GM19372 (cell line): Measurements from ENCODE around the gene TUBB4A.

Experiments used
- ATAC-seq: cut with Tn5 transposase; IDR thresholded peaks from one replicate; pipeline ENCODE4 v1.9.1; 2021; ENCODE audit warnings: mild to moderate bottlenecking, low read depth, moderate library complexity; ENCODE audit not compliant: unreplicated experiment

The TUBB4A gene

DNA sequence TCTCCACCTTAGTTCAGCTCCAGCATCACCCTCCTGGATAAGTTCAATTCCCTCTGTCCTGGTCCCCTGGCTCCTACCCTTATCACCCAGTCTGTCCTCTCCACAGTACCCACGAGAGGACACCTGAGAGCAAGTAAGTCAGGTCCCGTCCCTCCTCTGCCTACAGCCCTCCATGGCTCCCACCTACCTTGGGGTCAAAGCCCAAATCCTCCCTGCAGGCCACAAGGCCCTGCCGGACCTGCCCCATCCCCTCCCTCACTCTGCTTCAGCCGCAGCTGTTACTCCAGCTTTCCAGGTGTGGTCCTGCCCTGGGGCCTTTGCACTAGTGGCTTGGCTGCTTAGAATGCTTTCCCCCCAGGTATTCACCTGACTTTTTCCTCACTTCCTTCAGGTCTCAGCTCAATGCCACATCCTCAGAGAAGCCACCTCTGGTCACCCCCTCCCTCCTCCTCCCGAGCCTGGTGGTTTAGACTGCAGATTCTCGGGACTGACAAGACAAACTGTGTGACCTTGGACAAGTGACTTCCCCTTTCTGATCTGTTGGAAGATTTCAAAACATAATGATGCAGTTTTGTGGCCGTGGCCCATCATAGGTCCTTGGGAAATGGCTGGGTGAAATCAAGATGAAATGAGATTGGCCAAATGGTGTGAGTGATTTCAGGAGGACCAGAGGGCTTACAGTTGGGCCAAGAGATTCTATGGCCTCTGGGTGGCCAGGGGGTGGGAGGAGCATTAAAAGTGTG lies 3.6 kb downstream of the TUBB4A start:
- ATAC-seq: no peak

DNA sequence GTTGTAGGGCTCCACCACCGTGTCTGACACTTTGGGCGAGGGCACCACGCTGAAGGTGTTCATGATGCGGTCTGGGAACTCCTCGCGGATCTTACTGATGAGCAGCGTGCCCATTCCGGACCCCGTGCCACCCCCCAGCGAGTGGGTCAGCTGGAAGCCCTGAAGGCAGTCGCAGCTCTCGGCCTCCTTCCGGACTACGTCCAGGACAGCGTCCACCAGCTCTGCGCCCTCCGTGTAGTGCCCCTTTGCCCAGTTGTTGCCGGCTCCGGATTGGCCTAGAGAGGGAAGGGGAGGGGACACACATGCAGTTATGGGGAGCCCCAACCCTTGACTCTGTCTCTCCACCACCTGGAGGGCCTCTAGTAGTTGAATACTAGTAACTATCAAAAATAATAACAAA lies 6.2 kb downstream of the TUBB4A start:
- ATAC-seq: no peak

GRCh38 chr19:6494438-6495036 lies 7.6 kb downstream of the TUBB4A start:
- no peak for ATAC-seq

DNA sequence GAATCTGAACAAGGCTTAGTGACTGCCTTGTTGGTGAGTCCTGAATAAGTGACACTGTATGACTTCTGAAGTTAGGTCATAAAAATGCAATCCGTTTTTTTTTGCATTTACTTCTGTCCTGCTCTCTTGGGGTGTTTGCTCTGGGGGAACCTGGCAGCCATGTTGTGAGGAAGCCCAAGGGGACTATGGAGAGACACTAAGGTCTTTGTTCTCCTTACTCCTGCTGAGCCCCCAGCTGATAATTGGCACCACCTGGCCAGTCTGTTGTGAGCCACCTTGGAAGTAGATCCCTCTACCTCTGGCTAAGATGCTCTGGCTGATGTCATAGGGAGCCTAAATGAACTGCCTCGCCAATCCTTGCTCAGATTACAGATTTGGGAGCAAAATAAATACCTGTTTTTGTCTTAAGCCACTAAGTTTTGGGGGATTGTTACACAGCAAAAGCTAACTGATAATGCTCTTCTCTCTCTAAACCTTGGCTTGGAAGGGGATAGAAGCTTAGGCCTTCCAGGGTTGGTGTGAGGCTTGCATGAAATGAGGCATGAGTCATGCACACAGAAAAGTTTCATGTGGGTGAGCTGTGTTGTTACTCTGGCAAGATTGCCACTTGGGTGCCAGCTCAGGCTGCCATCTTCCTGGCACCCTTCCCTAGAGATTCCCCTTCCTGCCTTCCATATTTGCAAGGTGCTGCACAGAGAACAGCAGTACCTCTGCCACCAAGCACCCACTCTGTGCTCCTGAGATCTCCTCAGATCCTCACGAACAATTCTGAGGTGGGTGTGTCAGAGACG lies 10.1 kb downstream of the TUBB4A start:
- no peak for ATAC-seq

- ATAC-seq: no peak
These were observed 12.0 kb downstream of the TUBB4A start for GRCh38 chr19:6490134-6490533.

DNA sequence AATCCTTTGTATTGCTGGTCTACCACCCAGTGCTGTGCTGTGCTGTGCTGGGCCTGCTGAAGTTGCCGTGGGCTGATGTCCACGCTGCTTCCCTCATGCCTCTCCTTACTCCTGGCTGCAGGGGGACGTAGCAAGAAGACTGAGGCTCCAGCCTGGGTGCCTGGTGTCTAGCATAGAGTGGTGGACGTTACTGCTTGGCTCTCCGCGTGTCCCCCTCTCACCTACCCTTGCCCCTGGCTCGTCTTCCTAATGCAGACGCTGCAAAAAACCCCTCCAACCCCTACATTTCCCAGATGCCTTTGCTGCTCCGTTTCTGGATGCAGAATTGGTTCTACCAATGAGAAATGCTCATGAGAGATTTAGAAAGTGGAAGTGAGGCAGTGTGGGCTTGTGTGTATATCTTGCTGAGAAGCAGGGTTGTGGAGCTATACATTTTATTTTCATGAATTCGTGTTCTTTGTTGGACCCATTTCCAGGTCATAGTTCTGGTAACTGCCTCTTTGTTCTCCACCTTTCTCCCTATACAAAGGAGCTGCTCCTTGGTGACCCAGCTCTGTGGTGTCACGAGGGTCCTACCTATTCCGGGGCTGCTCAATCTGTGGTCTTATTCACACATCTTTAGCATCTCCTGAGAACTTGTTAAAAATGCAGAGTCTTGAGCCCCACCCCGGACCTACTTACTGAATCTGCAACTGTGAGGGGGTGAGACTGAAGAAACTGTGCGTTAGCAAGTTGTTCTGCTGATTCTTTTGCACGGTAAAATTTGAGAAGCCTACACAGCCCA lies 12.6 kb downstream of the TUBB4A start:
- ATAC-seq: no peak

DNA sequence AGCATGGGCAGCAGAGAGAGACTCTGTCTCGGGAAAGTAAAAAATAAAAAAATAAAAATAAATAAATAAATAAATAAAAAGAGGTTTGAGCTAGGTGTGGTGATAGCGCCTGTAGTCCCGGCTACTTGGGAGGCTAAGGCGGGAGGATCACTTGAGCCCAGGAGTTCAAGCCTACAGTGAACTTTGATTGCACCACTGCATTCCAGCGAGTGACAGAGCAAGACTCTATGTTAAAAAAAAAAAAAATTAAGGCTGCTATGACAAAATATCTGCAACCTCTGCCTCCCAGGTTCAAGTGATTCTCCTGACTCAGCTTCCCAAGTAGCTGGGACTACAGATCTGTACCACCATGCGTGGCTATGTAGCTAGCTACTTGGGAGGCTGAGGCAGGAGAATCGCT lies 17.3 kb downstream of the TUBB4A start:
- ATAC-seq: no peak

DNA sequence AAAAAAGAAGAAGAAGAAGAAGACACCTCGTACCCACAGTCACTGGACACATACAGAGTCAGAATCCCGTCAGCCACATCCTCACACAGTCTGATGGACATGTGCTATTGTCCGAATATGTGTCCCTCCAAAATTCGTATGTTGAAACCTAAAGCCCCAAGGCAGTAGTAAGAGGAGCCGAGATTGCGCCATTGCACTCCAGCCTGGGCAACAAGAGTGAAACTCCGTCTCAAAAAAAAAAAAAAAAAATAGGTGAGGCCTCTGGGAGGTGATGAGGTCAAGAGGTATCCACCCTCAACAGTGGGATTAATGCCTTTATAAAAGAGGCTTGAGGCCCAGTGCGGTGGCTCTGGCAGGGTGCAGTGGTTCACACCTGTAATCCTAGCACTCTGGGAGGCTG lies 17.9 kb downstream of the TUBB4A start:
- ATAC-seq: no peak

DNA sequence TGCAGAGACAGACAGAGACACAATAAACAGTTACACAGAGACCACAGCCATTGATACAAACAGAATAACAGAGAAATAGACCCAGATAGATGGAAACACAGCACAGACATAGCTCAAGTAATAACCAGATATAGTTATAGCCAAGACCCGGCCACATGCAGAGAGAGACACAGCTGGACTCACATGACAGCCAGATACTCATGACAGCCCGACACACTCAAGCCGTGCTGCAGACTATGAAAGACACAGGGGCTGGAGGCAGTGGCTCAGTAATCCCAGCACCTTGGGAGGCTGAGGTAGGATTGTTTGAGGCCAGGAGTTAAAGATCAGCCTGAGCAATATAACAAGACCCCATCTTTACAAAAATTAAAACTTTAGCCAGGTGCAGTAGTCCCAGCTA lies 18.9 kb downstream of the TUBB4A start:
- ATAC-seq: no peak

DNA sequence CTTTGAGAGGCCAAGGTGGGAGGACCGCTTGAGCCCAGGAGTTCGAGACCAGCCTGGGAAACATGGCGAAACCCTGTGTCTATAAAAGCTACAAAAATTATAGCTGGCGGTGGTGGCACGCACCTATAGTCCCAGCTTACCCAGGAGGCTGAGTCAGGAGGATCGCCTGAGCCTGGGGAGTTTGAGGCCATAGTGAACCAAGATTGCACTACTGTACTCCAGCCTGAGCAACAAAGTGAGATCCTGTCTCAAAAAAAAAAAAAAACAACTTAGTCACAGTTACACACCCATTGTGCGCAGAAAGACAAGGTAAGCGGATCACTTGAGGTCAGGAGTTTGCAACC lies 19.8 kb downstream of the TUBB4A start:
- no peak for ATAC-seq

GRCh38 chr19:6481541-6482342 lies 20.4 kb downstream of the TUBB4A start, which contains the start of gene DENND1C:
DENND1C (minus strand) TSS chr19:6481787; CDS start chr19:6481695, 92 bp downstream.
- ATAC-seq: peak; percentile 53

DNA sequence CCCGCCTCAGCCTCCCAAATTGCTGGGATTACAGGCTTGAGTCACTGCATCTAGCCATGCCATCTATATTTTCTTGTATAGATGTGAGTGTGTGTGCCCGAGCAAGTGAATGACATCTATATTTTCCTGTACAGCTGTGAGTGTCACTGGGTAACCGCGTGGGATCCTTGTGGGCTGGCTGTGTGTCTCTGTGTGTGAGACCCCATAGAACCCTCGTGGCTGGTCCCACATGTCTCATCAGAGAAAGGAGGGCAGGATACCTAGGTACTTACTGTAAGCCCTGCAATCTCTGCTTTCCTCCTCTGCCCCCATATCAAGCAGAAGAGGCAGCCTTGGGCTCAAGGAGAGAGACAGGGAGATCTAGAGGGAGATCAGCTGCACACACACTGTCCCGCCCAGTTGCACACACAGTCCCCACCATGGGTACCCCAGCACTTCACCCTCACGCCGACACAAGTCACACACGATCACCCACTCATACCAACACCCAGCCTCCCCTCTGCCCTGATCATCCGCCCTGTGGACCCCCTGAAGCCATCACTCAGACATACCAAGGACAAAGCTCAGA lies 21.2 kb downstream of the TUBB4A start:
- peak; percentile 19 for ATAC-seq

GRCh38 chr19:6479836-6480398 lies 22.2 kb downstream of the TUBB4A start:
- no peak for ATAC-seq

GRCh38 chr19:6478815-6479214 lies 23.3 kb downstream of the TUBB4A start:
- no peak for ATAC-seq

DNA sequence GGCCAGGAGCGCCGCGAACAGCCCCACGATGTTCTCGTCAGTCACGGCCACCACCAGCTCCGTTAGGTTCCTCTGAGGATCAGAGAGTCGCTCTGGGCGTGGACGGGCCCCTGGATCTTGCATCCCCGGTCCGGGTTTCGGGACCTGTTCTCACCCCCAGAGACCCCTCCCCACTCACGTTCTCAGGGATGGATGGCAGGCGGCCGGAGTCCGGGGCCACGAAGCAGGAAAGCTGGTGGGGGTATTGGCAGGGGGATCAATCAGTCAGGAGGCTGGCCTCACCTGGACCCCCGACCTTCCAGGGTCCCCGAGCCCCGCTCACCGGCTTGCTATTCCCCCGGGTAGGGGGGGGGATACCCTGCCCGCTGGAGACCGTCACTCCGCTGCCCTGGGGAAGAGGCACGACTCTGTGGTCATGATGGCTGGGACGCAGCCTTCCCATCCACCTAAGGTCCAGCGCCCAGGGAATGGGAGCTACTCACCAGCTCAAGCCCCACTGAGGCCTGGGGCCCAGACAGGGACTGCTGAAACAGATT lies 25.1 kb downstream of the TUBB4A start:
- ATAC-seq: no peak

DNA sequence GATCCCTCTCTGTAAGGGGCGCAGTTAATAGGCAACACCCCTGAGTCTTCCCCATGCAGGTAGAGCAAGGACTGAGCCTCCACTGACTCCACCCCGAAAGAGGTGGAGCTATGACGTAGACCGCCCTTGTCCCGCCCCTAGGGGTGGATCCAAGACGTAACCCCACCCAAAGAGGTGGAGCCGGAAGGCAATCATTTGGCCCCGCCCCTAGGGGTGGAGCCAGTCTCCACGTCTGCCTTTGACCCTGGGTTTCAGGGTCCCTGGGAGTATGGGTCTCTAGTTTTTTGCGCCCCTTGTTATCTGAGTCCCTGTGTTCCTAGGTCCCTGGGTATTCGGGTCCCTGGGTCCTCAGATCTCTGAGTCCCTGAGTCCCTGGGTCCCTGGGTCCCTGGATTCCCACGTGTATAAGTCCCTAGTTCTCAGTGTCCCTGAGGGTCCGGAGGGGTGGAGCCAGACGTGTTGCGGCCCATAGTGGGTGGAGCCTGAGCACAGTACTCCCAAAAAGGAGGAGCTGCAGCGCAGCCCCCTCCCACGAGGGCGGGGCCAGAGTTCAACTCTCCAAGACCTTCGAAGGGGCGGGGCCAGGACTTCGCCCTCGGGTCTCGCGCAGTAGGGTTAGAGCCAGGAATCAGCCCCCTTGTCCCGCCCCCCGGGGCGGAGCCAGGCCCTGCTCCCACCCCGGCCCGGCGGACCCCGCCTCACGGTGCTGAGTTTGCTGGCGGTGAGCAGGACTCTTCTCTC lies 25.8 kb downstream of the TUBB4A start:
- ATAC-seq: no peak

GRCh38 chr19:6475321-6476108 lies 26.6 kb downstream of the TUBB4A start:
- ATAC-seq: no peak

- ATAC-seq: no peak
These were observed 28.5 kb downstream of the TUBB4A start for GRCh38 chr19:6473647-6474046.
